Subcutaneous adipose tissue (tissue), 4 donors: ENCODE measurements around the gene SLC47A2. TPM values are rescaled to one million over a fixed set of nuclear protein-coding genes. Genes with fewer than 3 reads are reported as not detected.

Source experiments
- total RNA-seq, 4 donors: library from RNA; depleted of rRNA; stranded (reverse); fragments of >200 nt; gene quantifications; one replicate each; pipeline ENCODE4 v1.1.0, GENCODE V29; 2016
- TF ChIP-seq, protein P1 (sequence below): fragments of 450-650 bp; IDR thresholded peaks from one replicate; pipeline ENCODE4 v1.5.1; 2016; ENCODE audit warnings: low read depth, mild to moderate bottlenecking, control low read depth, antibody characterized with exemption, moderate library complexity

SLC47A2 gene
- total RNA-seq, 4 donors from 2014 or later: not detected

DNA sequence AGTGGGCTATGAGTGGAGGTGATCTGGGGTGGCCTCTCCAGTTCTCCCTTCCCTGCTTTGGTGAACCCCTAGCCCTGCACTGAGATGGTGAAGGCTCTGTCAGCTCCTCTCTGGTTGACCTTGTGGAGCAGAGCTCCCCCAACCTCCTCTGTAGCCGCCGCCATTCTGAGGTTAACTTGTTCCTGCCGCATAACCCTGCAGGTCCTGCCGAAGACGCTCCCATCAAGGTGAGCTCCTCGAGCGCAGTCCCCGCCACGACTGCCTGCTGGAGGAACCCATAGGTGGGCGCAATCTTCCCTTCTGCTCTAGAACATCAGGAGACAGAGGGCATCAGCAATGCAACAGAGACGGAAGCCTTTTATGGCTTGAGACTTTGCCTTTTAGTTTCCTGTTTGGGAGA lies 15.2 kb upstream of the SLC47A2 start:
- TF ChIP-seq, protein P1, sequence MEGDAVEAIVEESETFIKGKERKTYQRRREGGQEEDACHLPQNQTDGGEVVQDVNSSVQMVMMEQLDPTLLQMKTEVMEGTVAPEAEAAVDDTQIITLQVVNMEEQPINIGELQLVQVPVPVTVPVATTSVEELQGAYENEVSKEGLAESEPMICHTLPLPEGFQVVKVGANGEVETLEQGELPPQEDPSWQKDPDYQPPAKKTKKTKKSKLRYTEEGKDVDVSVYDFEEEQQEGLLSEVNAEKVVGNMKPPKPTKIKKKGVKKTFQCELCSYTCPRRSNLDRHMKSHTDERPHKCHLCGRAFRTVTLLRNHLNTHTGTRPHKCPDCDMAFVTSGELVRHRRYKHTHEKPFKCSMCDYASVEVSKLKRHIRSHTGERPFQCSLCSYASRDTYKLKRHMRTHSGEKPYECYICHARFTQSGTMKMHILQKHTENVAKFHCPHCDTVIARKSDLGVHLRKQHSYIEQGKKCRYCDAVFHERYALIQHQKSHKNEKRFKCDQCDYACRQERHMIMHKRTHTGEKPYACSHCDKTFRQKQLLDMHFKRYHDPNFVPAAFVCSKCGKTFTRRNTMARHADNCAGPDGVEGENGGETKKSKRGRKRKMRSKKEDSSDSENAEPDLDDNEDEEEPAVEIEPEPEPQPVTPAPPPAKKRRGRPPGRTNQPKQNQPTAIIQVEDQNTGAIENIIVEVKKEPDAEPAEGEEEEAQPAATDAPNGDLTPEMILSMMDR: no peak

DNA sequence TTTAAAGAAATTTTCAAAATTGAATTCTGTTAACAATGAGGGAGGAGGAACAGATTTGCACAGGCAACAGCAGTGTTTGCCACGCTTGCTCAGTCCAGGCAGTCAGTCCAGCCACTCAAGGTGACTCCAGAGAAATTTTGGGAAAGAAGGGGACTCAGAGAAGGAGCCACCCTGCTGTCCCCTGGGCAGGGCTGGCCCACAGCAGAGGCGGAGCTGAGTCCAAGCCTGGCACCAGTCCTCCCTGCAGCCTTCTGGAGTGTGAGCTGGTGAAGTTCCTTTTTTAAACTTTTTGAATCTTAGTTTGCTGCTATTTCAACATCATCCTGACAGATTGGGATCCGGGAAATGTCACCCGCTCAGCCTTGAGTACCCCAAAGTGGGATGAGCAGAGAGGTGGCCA lies 14.5 kb upstream of the SLC47A2 start:
- TF ChIP-seq, protein P1: no peak

DNA sequence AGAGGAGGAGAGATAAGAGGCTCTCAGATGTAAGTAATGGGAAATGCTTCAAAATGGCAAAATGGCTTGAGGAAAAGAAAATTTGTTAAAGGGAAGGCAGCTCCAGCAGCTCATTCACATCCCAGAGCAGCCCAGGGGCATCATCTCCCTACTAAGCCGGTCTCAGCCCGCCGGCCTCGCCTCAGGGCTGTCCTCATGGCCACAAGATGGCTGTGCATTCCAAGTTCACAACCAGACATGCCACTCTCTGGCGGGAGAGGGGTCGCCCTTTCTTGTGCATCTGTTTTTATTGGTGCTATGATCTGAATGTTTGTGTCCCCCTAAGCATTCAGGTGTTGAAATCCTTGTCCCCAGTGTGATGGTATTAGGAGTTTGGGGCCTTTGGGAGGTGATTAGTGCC lies 13.5 kb upstream of the SLC47A2 start:
- TF ChIP-seq, protein P1: no peak

DNA sequence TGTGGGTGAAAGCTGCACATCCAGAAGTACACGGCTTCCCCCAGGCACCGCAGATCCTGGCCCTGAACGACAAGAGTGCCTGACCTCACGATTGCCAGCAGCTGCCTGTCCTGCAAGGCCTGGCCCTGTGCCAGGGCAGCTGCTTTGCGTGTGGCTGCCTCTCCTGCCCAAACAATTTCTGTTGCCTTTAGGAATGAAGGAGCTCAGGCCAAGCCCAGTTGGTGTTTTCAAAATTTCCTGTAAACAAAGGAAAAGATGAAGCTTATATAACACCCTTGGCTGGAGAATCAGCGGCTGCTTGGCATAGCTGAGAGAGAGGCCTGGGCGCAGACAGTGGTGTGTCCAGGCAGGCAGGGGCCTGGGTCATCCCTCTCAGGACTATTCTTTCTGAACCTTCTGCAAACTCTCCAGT lies 11.7 kb upstream of the SLC47A2 start:
- TF ChIP-seq, protein P1: no peak

DNA sequence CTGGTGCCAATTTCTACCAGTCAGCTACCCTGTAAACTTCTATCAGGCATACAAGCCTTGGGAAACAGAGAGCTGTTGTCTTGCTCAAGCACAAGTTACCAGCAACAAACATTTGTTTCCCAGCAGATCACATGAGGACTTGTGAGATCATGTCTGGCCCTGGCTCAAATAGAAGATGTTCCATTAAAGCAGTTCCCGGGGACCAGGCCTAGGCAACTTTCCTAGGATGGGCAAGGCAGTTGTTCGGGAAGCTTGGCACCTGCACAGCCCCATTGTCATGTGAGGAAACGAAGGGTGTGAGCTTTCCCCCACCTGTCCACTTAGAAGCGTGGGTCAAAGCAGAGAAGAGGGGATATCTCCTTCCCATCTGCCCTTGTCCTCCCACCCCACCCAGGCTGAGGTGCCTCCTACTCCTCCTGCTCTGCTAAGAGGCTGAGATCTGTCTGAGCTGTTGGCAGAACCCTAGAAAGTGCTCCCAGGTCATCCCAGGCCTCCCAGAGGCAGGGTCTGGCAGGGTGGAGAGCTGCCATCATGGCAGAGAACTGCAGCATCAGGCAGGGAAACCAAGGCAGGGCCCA lies 11.2 kb upstream of the SLC47A2 start:
- TF ChIP-seq, protein P1: no peak

DNA sequence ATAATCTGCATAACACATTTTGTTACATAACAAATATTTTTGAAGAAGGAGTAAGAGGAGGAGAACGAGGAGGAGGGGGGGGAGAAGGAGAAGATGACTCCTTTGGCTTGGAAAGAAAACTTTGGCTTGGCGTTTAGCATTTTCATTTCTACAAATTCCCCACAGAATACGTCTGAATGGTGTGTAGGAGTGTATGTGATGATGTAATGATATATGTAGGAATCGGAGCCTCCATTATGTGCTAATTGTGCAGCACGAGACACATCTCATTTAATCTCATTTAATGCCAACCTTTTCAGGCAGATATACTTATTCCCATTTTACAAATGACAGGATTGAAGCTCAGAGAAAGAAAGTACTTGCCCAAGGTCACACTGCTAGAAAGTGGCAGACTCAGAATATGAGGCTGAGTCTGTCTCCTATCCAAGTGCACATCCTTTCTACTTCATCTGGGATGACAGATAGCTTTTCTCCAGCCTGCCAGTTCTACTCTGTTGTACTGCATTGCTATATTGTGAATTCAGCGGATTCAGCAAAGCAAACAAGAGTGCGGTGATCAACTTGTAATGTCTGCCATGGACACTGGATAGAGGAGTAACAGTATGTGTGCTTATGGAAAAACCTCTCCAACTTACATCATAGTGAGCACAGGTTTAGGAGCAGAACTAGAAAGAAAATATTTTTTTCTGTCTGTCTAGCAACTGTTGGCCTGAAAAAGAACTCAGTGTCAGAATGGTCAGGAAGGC lies 10.4 kb upstream of the SLC47A2 start:
- TF ChIP-seq, protein P1: no peak

DNA sequence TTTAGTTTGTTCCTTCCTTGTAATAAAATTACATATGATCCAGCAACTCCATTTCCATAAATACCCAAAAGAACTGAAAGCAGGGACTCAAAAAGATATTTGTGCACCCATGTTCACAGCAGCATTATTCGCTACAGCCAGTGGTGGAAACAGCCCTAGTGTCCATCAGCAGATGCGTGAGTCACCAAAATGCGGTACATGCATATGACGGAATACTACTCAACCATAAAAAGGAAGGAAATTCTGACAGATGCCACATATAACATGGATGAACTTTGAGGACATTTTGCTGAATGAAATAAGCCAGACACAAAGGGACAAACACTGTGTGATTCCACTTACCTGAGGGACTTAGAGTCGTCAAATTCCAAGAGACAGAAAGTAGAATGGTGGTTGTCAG lies 9.1 kb upstream of the SLC47A2 start:
- TF ChIP-seq, protein P1: no peak
